ENCODE results near the gene ZCCHC14.
"Not testable (repeated sequence)": the region's sequence is repeated elsewhere in the genome, so short reads cannot be mapped to it uniquely, and the experiment has no call there.

GRCh38 chr16:87509778-87510177 lies 17.0 kb upstream of the ZCCHC14 start:
- not testable (repeated sequence) for TF ChIP-seq CTCF, POLR2A (IDR thresholded peaks at IDR 0.05)
